Stomach (tissue), 9 donors: ENCODE measurements around the gene ACSL6. TPM values are rescaled to one million over a fixed set of nuclear protein-coding genes. Genes with fewer than 3 reads are reported as not detected.

Experiments
- DNase-seq, 2 donors: peaks; one replicate each; pipeline versions ENCODE4 v3.0.0 to v3.0.0-alpha.2; 2013 to 2019
- H3K27ac ChIP-seq, 5 donors: fragments of 200-600 bp in 4 of 5; sonication (generic) in 4 of 5; one replicate each; pipeline ENCODE4 v1.5.1; 2013 to 2019; ENCODE audit warnings: mild to moderate bottlenecking in 1 of 5, moderate library complexity in 1 of 5
- H3K27me3 ChIP-seq, 3 donors: fragments of 200-600 bp; sonication (generic); one replicate each; pipeline ENCODE4 v1.5.1; 2017 to 2019; ENCODE audit warnings: mixed run types in 1 of 3
- H3K36me3 ChIP-seq, 4 donors: fragments of 200-600 bp; sonication (generic); 1 replicate in 3 of 4; 2 replicates in 1 of 4; pipeline ENCODE4 v1.5.1; 2016 to 2019
- H3K4me1 ChIP-seq, 4 donors: fragments of 200-600 bp; sonication (generic); one replicate each; pipeline ENCODE4 v1.5.1; 2016 to 2019
- H3K4me3 ChIP-seq, 4 donors: fragments of 200-600 bp; sonication (generic) in 3 of 4; one replicate each; pipeline ENCODE4 v1.5.1; 2016 to 2019; ENCODE audit warnings: mild to moderate bottlenecking in 1 of 4
- H3K9me3 ChIP-seq, 4 donors: fragments of 200-600 bp; sonication (generic); one replicate each; pipeline ENCODE4 v1.5.1; 2016 to 2019
- EP300 ChIP-seq: sonication (generic); formaldehyde crosslinking; IDR thresholded peaks from one replicate; pipeline ENCODE4 v1.6.1; 2017; ENCODE audit warnings: antibody characterized with exemption
- POLR2A ChIP-seq, 4 donors: fragments of 450-650 bp; IDR thresholded peaks; one replicate each; pipeline ENCODE4 v1.6.1; 2016; ENCODE audit warnings: antibody characterized with exemption in 4 of 4, control low read depth in 2 of 4, mild to moderate bottlenecking in 1 of 4, moderate library complexity in 1 of 4
- POLR2AphosphoS5 ChIP-seq, 3 donors: sonication (generic); formaldehyde crosslinking; IDR thresholded peaks; one replicate each; pipeline ENCODE4 v1.6.1; 2016; ENCODE audit warnings: antibody characterized with exemption in 3 of 3
- WGBS, 5 donors: extraction: QIAGEN DNeasy Blood & Tissue Kit in 3 of 5; methylation state at CpG; one replicate each; pipeline versions ENCODE4 v1.1.5 to v1.1.7; 2013 to 2018; 5-methylcytosine and 5-hydroxymethylcytosine counted together
- intact Hi-C: fragments of 100-400 bp; cut with DNase I; formaldehyde crosslinking; loops from one replicate; pipeline ENCODE4 v1.15.1; 2023; ENCODE audit warnings: low total_unique reads
- polyA plus RNA-seq, 3 donors: library from polyadenylated mRNA; stranded (reverse); fragments of 200-250 nt; gene quantifications; one replicate each; pipeline ENCODE4 v1.2.3, GENCODE V29; 2013
- total RNA-seq, 5 donors: library from RNA; depleted of rRNA; stranded (reverse); fragments of >200 nt; gene quantifications; one replicate each; pipeline versions ENCODE4 v1.1.0 to v1.2.3, GENCODE V29; 2014 to 2016
- TF ChIP-seq, protein P1 (sequence below), 7 experiments: fragments of 450-650 bp in 4 of 7; fragments of 200-600 bp in 3 of 7; sonication (generic) in 3 of 7; IDR thresholded peaks; one replicate each; pipeline ENCODE4 v1.5.1; 2016 to 2019; ENCODE audit warnings: antibody characterized with exemption in 7 of 7, control low read depth in 2 of 7, mild to moderate bottlenecking in 1 of 7
- donor health status: healthy with polysubstance abuse.
- donor health status: Bipolar disorder and iron deficiency.
- donor health status: healthy.

ACSL6 gene
- total and polyA plus RNA-seq, 8 donors = 0.19 to 7.2 (median 1.1) TPM; not detected in 2

GRCh38 chr5:132059043-132059695 lies 47.7 kb upstream of the ACSL6 start:
- TF ChIP-seq POLR2AphosphoS5 (IDR thresholded peaks at IDR 0.05) (no peak), EP300 (no peak)
- TF ChIP-seq, protein P1, sequence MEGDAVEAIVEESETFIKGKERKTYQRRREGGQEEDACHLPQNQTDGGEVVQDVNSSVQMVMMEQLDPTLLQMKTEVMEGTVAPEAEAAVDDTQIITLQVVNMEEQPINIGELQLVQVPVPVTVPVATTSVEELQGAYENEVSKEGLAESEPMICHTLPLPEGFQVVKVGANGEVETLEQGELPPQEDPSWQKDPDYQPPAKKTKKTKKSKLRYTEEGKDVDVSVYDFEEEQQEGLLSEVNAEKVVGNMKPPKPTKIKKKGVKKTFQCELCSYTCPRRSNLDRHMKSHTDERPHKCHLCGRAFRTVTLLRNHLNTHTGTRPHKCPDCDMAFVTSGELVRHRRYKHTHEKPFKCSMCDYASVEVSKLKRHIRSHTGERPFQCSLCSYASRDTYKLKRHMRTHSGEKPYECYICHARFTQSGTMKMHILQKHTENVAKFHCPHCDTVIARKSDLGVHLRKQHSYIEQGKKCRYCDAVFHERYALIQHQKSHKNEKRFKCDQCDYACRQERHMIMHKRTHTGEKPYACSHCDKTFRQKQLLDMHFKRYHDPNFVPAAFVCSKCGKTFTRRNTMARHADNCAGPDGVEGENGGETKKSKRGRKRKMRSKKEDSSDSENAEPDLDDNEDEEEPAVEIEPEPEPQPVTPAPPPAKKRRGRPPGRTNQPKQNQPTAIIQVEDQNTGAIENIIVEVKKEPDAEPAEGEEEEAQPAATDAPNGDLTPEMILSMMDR (IDR thresholded peaks at IDR 0.05) = no peak
- WGBS, 5 donors = 82 to 90% (median 84%) methylated on average over 9 of the region's 9 CpGs
- peak; percentile 8 to 25 for DNase-seq

GRCh38 chr5:132058646-132059042 lies 47.2 kb upstream of the ACSL6 start:
- Histone ChIP-seq H3K27me3 (no peaks in the 10 kb centered on the region), H3K9me3 (no peaks in the 10 kb centered on the region), H3K36me3 (no peaks in the 10 kb centered on the region), H3K27ac (no peak overlapping the region), H3K4me1 (no peaks in the 10 kb centered on the region), H3K4me3 (no peak overlapping the region)
- WGBS, 5 donors = 73 to 86% (median 79%) methylated on average over 7 of the region's 7 CpGs
- TF ChIP-seq POLR2AphosphoS5 (IDR thresholded peaks at IDR 0.05) (no peak), EP300 (no peak), POLR2A (IDR thresholded peaks at IDR 0.05) (no peak)
- TF ChIP-seq, protein P1 (IDR thresholded peaks at IDR 0.05) = no peak
- DNase-seq = peak in 1 of 2 donors; percentile 0
- intact Hi-C loops = no loop called here

More at GRCh38 chr5:132059043-132059695, 47.7 kb upstream of the ACSL6 start:
- H3K4me3 ChIP-seq = no peak overlapping the region
- H3K36me3 ChIP-seq = no peaks in the 10 kb centered on the region
- H3K9me3 ChIP-seq = no peaks in the 10 kb centered on the region
- intact Hi-C loops = no loop called here
- H3K27ac ChIP-seq = no peak overlapping the region
- no peaks in the 10 kb centered on the region for H3K27me3 ChIP-seq
- H3K4me1 ChIP-seq = no peaks in the 10 kb centered on the region

- Histone ChIP-seq H3K27me3 (no peaks in the 10 kb centered on the region), H3K27ac (no peak overlapping the region), H3K36me3 (no peaks in the 10 kb centered on the region), H3K4me1 (no peaks in the 10 kb centered on the region), H3K9me3 (no peaks in the 10 kb centered on the region), H3K4me3 (no peak overlapping the region)
- intact Hi-C loops = no loop called here
- TF ChIP-seq, protein P1 (IDR thresholded peaks at IDR 0.05) = no peak
- TF ChIP-seq POLR2AphosphoS5 (IDR thresholded peaks at IDR 0.05) (no peak), POLR2A (IDR thresholded peaks at IDR 0.05) (no peak), EP300 (no peak)
- DNase-seq = peak; percentile 0 to 11
- WGBS, 5 donors = 83 to 89% (median 88%) methylated on average over 12 of the region's 12 CpGs
Observed at GRCh38 chr5:132057498-132058255, 46.2 kb upstream of the ACSL6 start.

- Histone ChIP-seq H3K27ac (no peak overlapping the region), H3K4me1 (no peaks in the 10 kb centered on the region), H3K27me3 (no peaks in the 10 kb centered on the region), H3K36me3 (no peaks in the 10 kb centered on the region), H3K9me3 (no peaks in the 10 kb centered on the region), H3K4me3 (no peak overlapping the region)
- no peak for TF ChIP-seq POLR2A (IDR thresholded peaks at IDR 0.05)
- TF ChIP-seq POLR2AphosphoS5 (IDR thresholded peaks at IDR 0.05) = no peak
- TF ChIP-seq EP300 = no peak
- TF ChIP-seq, protein P1 (IDR thresholded peaks at IDR 0.05) = no peak
- 82 to 88% (median 86%) methylated on average over 11 to 14 of the region's 14 CpGs for WGBS, 5 donors
- intact Hi-C loops = no loop called here
- DNase-seq = peak; percentile 0 to 20
Observed at GRCh38 chr5:132056610-132057497, 45.4 kb upstream of the ACSL6 start.
